Superior temporal gyrus (tissue), 1 donor: ENCODE measurements around the gene MAP7D1.

Source experiments
- DNase-seq: peaks from one replicate; pipeline ENCODE4 v3.0.0-alpha.2; 2016; ENCODE audit errors: extremely low spot score

The MAP7D1 gene

GRCh38 chr1:36151134-36151844 is 4.7 kb upstream of the MAP7D1 start:
- DNase-seq, result no peak

GRCh38 chr1:36151845-36152203 is 4.1 kb upstream of the MAP7D1 start:
- no peak for DNase-seq

DNA sequence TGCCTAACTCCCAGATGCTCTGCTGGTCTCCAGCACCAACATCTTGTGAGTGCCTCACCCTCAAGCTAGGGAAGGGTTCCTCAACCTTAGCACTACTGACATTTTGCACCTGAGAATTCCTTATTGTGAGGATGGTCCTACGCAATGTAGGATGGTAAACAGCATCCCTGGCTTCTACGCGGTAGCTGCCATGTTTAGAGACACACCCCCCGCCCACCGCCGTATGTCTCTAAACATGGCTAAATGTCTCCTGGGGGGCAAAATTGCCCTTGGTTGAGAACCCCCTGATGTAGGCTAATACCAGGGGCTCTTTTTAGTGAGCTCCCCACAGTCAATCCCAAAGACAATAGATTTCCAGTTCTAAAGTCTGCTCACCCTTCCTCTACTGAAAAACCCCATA is 2.5 kb upstream of the MAP7D1 start:
- DNase-seq, result no peak

DNA sequence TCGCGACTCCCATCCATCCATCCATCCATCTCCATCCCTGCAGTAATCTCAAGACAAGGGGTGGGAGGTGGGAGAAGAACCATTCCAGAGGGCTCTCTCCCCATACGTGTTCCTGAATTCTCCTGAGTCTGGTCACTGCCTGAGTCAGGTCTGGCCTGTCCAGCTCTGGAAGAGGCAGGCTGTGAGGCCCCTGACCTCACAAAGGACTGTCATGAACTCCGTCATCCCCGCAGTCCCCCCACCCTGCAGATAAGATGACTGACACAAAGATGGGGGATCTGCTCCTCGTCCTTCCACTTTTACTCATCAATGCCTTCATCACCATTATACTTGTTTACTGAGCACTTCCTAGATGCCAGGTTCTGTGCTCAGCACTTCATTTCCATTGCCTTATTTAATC is 1.6 kb upstream of the MAP7D1 start:
- DNase-seq, result no peak

- no peak for DNase-seq
These were observed 1.1 kb upstream of the MAP7D1 start for GRCh38 chr1:36154765-36155407.

DNA sequence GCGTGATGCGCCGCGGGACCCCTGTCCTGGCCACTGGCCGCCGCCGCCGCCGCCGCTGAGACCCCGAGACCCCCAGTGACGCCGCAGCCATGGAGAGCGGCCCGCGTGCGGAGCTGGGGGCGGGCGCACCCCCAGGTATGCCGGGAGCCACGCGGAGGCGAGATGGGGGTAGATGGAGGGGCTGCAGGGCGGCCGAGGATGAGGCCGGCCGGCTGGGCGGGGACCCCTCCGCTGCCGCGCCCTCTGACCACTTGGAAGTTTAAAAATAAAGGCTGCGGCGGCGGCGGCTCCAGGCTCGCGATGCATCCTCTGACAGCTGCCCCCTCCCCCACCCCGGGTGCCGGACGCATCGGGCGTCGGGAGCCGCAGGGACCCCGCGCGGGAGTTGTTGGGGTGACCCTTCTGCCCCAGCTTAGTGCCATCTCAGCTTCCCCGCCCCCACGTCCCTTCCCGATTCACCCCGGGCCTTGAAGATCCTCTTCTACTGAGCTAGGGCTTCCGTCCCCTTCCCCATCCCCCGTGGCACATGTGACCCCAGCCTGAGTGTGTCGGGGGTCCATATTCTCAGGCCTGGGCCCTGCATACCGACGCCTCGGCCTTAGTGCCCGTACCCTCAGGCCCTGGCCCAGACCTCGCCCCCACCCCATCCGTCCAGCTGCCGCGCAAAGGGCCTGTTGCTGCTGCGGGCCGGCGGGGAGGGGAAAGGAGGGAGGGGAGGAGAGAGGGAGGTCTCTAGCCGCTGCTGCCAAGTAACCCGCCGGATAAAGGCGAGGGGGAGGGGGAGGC is 562 bp downstream of the MAP7D1 start:
- DNase-seq, result peak; percentile 70

DNA sequence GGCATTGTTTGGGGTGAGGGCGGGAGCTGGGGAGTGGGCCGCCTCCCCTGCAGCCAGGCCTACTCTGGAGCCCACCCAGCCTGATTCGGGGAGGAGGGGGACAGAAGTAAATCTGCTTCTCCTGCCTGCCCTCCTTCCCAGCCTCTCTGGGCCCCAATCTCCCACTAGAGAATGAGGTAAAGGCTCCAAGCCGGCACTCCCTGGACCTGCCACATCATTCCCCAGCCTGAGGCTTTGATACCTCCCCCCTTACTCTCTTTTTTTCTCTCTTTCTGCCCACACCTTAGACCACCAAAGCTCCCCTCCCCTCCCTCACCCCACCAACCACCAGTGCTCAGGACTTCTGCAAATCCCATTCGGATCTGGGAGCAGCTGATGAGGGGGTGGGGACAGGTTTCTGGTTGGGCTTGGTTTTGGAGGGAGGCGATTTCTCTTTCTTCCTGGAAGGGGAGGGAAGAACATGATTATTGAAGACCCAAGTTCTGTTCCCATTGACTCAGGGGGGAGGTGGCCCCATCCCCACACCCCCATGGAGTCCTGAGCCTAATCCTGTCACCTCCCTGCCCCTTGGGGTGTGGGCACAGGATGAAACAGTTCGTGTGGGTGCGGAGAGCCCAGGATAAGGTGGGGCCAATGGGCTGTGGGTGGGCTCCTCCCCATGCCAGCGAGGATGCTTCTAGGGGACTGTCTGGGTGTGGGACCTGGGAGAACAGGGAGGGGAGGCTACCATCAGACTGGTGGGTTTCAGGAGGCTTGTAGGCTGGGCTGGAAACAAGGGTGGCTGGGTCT is 1.3 kb downstream of the MAP7D1 start:
- peak; percentile 40 for DNase-seq

GRCh38 chr1:36157973-36158826 is 2.2 kb downstream of the MAP7D1 start:
- DNase-seq, result peak; percentile 53

DNA sequence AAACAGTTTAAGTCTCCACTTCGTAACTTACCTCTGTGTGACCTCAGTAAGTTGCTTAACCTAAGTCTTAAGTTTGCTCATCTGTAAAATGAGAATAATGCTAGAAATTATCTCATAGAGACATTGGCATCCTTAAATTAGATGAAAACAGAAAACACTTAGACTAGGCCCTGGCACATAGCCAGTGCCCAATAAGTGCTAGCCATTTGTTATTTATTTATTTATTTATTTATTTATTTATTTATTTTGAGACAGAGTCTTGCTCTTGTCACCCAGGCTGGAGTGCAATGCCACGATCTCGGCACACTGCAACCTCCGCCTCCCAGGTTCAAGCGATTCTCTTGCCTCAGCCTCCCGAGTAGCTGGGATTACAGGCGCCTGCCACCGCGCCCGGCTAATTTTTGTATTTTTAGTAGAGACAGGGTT is 2.9 kb downstream of the MAP7D1 start:
- peak; percentile 57 for DNase-seq

- DNase-seq, result peak; percentile 84
These were observed 3.8 kb downstream of the MAP7D1 start for GRCh38 chr1:36159614-36160387.

DNA sequence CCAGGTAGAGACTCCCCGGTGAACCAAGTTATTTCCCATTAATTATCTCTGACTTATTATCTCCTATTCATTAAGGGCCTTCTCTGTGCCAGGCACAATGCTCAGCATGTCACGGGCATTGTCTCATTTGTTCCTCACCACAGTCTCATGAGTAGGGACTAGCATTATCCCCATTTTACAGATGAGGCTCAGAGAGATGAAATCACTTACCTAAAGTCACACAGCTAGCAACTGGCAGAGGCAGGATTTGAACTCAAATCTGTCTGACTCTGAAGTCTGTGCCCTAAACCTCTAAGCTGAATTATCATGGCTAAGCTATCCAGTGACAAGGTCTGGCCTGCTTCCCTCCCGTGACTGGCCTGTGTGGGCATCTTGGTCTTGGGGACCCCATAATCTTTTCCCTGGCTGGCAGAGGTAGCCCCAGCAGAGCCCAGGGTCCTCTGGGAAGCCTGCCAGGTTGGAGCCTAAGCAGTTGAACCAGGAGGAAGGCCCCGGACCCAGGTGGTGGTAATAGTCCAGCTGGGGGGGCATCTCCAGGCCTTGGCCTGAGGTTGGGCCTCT is 4.5 kb downstream of the MAP7D1 start:
- DNase-seq, result no peak

- DNase-seq, result peak; percentile 59
These were observed 5.1 kb downstream of the MAP7D1 start for GRCh38 chr1:36160949-36161485.

DNA sequence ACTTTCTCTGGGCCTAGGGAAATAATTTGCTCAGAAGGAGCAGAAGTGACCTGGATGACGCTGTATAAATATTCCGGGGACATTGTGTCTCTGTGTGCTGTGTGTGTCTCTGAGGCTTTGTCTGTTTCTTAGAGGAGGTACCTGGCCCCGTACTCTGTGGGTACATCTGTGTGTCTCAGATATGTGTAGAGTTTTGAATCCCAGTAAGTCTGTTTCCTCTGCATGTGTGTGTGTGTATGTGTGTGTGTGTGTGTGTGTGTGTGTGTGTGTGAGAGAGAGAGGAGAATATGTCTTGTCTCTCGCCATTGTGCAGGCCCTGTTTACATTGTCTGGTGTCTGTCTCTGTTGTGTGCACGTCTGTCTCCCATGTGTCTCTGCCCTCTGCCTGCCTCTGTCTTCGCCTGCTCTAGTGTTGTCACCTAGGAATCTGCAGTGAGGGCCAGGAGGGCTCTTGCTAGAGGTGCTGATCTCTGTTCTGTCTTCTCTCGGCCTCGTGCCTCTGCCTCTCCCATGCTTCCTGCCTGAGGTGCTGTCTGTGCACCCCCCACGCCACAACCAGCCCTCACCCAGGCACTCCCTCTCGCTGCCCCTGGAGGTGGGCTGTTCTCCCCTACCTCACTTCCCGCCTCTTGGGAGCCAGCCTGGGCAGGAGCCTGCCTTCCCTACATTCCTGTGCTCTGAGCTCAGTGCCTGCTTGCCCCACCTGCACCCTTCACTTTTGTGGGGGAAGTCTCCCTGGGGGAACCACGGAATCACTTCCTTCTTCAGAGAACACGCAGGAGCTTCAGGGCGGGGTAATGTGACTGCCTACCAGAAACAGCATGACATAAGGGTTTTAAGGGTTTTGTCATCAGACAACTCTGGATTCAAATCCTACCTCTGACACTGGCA is 5.9 kb downstream of the MAP7D1 start:
- DNase-seq, result no peak

DNA sequence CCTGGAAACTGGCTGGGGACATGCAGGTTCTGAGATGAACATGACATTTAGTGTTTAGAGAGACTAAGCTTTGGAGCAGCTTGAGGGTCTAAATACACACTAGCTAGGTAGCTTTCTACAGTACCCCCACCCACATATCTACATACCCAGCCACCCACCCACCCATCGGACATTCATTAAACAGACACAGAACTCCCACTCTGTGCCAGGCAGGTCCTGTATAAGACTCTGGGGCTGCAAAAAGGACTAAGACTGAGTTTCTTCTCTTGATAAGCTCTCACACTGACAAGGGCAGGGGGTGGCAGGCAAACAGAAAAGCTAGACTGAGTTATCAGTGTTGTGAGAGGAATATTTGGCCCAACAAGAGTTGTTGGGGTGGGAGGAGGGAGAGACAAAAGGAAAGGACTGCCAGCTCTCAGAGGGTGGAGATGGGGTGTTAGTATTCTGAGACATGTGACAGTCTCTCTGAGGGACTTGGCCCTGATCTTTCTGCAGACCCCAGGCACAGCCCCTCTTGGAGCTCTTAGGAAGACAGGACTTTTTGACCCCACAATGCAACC is 6.8 kb downstream of the MAP7D1 start:
- DNase-seq, result no peak

DNA sequence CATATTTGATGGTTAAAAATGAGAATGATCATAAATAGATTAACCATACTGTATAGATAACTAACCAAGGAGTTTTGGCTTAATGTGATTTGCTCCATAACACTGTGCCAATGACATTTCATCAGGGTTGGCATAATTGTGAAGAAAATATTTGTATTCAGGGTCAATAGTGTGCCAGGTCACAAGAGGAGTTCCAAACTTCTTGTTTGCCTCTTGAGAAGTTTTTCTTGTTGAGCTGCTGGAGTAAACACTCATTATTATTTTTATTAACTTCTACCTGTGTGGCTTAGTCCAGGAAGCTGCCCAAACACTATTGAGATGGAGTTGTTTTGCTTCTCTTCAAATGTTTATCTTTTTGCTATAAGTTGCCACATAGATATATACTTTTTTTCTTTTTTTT is 7.5 kb downstream of the MAP7D1 start:
- DNase-seq, result no peak

GRCh38 chr1:36164361-36164760 is 8.4 kb downstream of the MAP7D1 start:
- DNase-seq, result no peak

DNA sequence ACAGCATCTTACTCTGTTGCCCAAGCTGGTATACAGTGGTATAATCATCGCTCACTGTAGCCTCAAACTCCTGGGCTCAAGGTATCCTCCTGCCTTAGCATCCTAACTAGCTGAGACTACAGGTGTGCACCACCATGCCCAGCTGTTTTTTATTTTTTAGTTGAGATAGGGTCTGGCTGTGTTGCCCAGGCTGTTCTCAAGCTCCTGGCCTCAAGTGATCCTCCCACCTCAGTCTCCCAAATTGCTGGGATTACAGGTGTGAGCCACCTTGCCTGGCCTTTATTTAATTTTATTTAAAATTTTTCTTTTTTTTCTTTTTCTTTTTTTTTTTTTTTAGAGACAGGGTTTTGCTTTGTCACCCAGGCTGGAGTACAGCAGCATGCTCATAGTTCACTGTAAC is 9.2 kb downstream of the MAP7D1 start:
- no peak for DNase-seq

DNA sequence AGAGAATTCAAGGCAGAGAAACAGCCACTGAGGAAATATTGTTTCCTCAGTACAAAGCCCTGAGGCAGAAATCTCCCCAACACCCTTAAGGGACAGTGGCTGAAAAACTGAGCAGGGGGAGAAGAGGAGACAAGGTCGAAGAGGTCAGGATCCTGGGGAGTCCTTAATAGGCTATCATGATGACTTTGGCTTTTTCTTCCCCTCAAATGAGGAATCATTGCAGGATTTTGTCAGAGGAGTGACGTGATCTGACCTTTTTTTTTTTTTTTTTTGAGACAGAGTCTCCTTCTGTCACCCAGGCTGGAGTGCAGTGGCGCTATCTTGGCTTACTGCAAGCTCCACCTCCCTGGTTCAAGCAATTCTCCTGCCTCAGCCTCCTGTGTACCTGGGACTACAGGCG is 10.2 kb downstream of the MAP7D1 start:
- no peak for DNase-seq
